PFSK-1 (cell line): ENCODE measurements around the gene SPIRE2.

Source experiments
- FOXP2 ChIP-seq: optimal IDR thresholded peaks from 2 replicates; pipeline ENCODE3; 2011; ENCODE audit warnings: borderline replicate concordance, control low read depth, inconsistent platforms; ENCODE audit not compliant: insufficient read depth; ENCODE audit errors: extremely low read length, extremely low read depth
- POLR2AphosphoS5 ChIP-seq: IDR thresholded peaks from 2 replicates; pipeline ENCODE4 v1.6.1; 2012; ENCODE audit warnings: low read depth, mild to moderate bottlenecking, control low read depth, low read length, moderate library complexity
- REST ChIP-seq, 2 experiments: IDR thresholded peaks; 2 replicates each; pipeline versions ENCODE4 v1.6.1 to v1.8.0; 2011 to 2012; ENCODE audit warnings: low read depth in 2 of 2, low read length in 2 of 2, control low read depth in 1 of 2, inconsistent platforms in 1 of 2, mild to moderate bottlenecking in 1 of 2, moderate library complexity in 1 of 2; ENCODE audit not compliant: insufficient read depth in 1 of 2
- SIN3A ChIP-seq: IDR thresholded peaks from 2 replicates; pipeline ENCODE4 v1.6.1; 2012; ENCODE audit warnings: mild to moderate bottlenecking, low read length, moderate library complexity, borderline replicate concordance; ENCODE audit not compliant: insufficient read depth
- TAF1 ChIP-seq: IDR thresholded peaks from 2 replicates; pipeline ENCODE4 v1.6.1; 2012; ENCODE audit warnings: low read length, control low read depth, borderline replicate concordance; ENCODE audit not compliant: insufficient read depth

GRCh38 chr16:89909777-89910716 is 81.8 kb downstream of the SPIRE2 start:
- TF ChIP-seq POLR2AphosphoS5 (0 out of 2 replicates have a peak, but pooled peaks have one; percentile 19), REST (IDR thresholded peaks at IDR 0.05; ENCODE audit: insufficient read depth in 1 of 2, low read depth in 2 of 2, low read length in 2 of 2) (no peak), SIN3A (no peak), TAF1 (no peak), FOXP2 (peak; percentile 45)
